Sigmoid colon (tissue), 7 donors: ENCODE results near the gene ADRA2B. TPM values are rescaled to one million over a fixed set of nuclear protein-coding genes. Genes with fewer than 3 reads are reported as not detected.

ENCODE experiments used
- DNase-seq: peaks from one replicate; pipeline ENCODE4 v3.0.0-alpha.2; 2019
- H3K27ac ChIP-seq, 4 donors: fragments of 200-600 bp; sonication (generic); one replicate each; pipeline ENCODE4 v1.5.1; 2016 to 2019; ENCODE audit warnings: mild to moderate bottlenecking in 1 of 4
- H3K27me3 ChIP-seq, 3 donors: fragments of 200-600 bp; sonication (generic); one replicate each; pipeline ENCODE4 v1.5.1; 2019; ENCODE audit warnings: mild to moderate bottlenecking in 1 of 3
- H3K36me3 ChIP-seq, 4 donors: fragments of 200-600 bp; sonication (generic); one replicate each; pipeline ENCODE4 v1.5.1; 2016 to 2019
- H3K4me1 ChIP-seq, 4 donors: fragments of 200-600 bp; sonication (generic); one replicate each; pipeline ENCODE4 v1.5.1; 2017 to 2019
- H3K4me3 ChIP-seq, 4 donors: fragments of 200-600 bp; sonication (generic); one replicate each; pipeline ENCODE4 v1.5.1; 2017 to 2019; ENCODE audit warnings: mild to moderate bottlenecking in 2 of 4, moderate library complexity in 1 of 4
- H3K9me3 ChIP-seq, 4 donors: fragments of 200-600 bp in 3 of 4; sonication (generic) in 3 of 4; one replicate each; pipeline versions ENCODE4 v1.5.1 to v1.6.1; 2013 to 2019
- EP300 ChIP-seq, 4 donors: sonication (generic); formaldehyde crosslinking; IDR thresholded peaks; one replicate each; pipeline ENCODE4 v1.6.1; 2017; ENCODE audit warnings: antibody characterized with exemption in 4 of 4
- POLR2A ChIP-seq, 2 donors: fragments of 450-650 bp; IDR thresholded peaks; one replicate each; pipeline ENCODE4 v1.6.1; 2016; ENCODE audit warnings: antibody characterized with exemption in 2 of 2, mild to moderate bottlenecking in 2 of 2, moderate library complexity in 2 of 2
- POLR2AphosphoS5 ChIP-seq, 4 donors: sonication (generic); formaldehyde crosslinking; IDR thresholded peaks; one replicate each; pipeline ENCODE4 v1.6.1; 2017; ENCODE audit warnings: antibody characterized with exemption in 4 of 4
- WGBS, 2 donors: extraction: QIAGEN DNeasy Blood & Tissue Kit; methylation state at CpG; one replicate each; pipeline ENCODE4 v1.1.7; 2013; 5-methylcytosine and 5-hydroxymethylcytosine counted together
- intact Hi-C: fragments of 100-400 bp; cut with DNase I; formaldehyde crosslinking; loops from one replicate; pipeline ENCODE4 v1.15.1; 2023
- polyA plus RNA-seq, 3 donors: library from polyadenylated mRNA; stranded (reverse); fragments of 200-250 nt; gene quantifications; one replicate each; pipeline ENCODE4 v1.2.3, GENCODE V29; 2013
- total RNA-seq, 4 donors: library from RNA; depleted of rRNA; stranded (reverse); fragments of >200 nt; gene quantifications; one replicate each; pipeline ENCODE4 v1.1.0, GENCODE V29; 2016
- TF ChIP-seq, protein P1 (sequence below), 4 experiments: fragments of 450-650 bp in 3 of 4; fragments of 200-600 bp in 1 of 4; IDR thresholded peaks; one replicate each; pipeline ENCODE4 v1.5.1; 2016 to 2019; ENCODE audit warnings: antibody characterized with exemption in 4 of 4, mild to moderate bottlenecking in 3 of 4, moderate library complexity in 2 of 4
- donor health status: healthy with polysubstance abuse.
- donor health status: Bipolar disorder and iron deficiency.
- donor health status: healthy.

ADRA2B gene
- total and polyA plus RNA-seq, 7 donors = under 0.01 to 1.4 (median 0.54) TPM; not detected in 1

DNA sequence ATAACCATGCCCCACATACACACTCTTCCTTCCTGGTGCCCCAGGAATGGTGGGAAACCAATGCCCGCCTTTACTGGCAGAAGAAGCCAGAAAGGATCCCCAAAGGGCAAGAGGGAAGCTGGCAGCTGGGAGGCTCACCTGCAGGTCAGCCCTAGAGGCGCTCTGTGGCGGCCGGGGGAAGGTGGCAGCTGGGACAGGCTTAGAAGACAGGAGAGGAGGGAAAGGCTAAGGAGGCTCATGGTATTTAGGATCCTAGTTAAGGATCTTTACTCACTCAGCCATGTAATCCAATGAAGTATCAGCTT, 23.8 kb downstream of the ADRA2B start:
- H3K4me1 ChIP-seq = no peaks in the 10 kb centered on the region
- H3K36me3 ChIP-seq = no peaks in the 10 kb centered on the region
- no peaks in the 10 kb centered on the region for H3K9me3 ChIP-seq
- intact Hi-C loops = no loop called here
- no peak overlapping the region for H3K4me3 ChIP-seq
- no peaks in the 10 kb centered on the region for H3K27me3 ChIP-seq
- no peak overlapping the region for H3K27ac ChIP-seq
- 95 to 96% methylated on average over 4 of the region's 4 CpGs for WGBS, 2 donors
- TF ChIP-seq POLR2A (IDR thresholded peaks at IDR 0.05) (no peak), POLR2AphosphoS5 (IDR thresholded peaks at IDR 0.05) (no peak), EP300 (IDR thresholded peaks at IDR 0.05) (no peak)
- peak; percentile 48 for DNase-seq

DNA sequence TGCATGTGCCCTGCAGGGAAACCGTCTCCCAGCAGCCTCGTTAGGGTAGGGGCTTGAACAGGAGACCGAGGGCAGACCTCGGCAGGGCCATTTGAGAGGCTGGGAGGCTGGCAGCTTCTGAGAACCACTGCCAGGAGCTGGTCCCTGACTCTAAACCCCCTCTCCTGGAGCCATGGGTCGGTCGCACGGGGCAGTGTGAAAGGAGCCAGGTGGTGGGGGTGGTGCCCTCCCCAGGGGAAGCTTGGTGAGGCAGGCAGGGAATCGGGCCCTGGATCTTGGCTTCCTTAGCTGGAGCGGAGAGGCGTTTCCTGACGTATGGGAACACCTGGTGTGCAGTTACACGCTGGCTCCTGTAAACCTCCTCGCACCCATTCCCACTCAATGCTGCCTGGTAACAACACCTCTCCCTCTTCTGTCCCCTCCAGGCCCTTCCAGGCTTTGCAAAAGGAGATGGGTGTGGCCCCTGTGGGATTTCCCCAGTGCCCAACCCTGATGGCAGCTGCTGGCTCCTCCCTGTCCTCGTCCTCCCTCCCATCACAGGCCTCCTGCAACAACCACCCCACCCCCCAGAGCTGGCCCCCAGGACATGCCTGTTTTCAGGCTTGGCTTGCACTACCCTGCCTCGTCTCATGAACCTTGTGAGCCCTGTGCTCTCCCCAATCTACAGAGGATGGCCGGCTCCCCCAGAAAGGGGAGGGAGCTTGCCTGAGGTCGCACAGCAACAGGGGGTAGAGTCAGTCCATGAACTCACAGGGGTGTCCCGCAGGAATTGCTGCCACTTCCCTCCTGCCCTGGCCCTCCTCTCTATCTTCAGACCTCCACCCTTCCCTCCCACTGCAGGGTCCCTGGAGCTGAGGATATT, 24.4 kb downstream of the ADRA2B start:
- Histone ChIP-seq H3K4me1 (no peaks in the 10 kb centered on the region), H3K36me3 (no peaks in the 10 kb centered on the region), H3K27ac (no peak overlapping the region), H3K4me3 (no peak overlapping the region), H3K9me3 (no peaks in the 10 kb centered on the region), H3K27me3 (no peaks in the 10 kb centered on the region)
- DNase-seq = no peak
- intact Hi-C loops = no loop called here
- no peak for TF ChIP-seq POLR2AphosphoS5 (IDR thresholded peaks at IDR 0.05)
- TF ChIP-seq POLR2A (IDR thresholded peaks at IDR 0.05) = no peak
- 33 to 66% methylated on average over 18 of the region's 18 CpGs for WGBS, 2 donors

DNA sequence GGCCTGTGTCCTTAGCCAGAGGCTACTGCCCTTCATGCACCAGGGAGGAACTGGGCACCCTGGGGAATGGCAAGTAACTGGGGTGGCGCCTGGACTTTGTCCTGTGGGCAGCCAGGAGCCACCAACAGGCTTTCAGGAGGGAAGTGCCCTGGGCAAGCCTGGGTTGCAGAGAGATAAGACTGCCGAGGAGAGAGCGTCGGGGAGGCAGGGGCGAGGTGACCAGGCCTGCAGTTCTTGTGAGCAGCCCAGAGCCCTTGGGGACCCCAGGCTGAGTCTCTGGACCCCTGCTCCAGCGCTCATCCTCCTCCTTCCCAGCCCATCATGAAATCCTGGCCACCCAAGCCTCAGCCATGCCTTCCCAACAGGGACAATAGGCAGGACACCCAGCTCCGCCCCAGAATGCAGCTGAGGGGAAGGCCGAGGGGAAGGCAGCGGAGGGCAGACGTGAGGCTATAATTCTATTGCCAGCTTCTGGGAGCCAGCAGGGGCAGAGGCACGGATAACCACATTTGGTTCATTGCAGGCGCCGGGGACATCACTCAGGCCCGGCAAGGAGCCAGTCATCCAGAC, 25.1 kb downstream of the ADRA2B start:
- DNase-seq = no peak
- Histone ChIP-seq H3K9me3 (no peaks in the 10 kb centered on the region), H3K4me1 (no peaks in the 10 kb centered on the region), H3K36me3 (no peaks in the 10 kb centered on the region), H3K27me3 (no peaks in the 10 kb centered on the region), H3K27ac (no peak overlapping the region), H3K4me3 (no peak overlapping the region)
- no peak for TF ChIP-seq POLR2AphosphoS5 (IDR thresholded peaks at IDR 0.05)
- TF ChIP-seq POLR2A (IDR thresholded peaks at IDR 0.05) = no peak
- no peak for TF ChIP-seq EP300 (IDR thresholded peaks at IDR 0.05)
- TF ChIP-seq, protein P1, sequence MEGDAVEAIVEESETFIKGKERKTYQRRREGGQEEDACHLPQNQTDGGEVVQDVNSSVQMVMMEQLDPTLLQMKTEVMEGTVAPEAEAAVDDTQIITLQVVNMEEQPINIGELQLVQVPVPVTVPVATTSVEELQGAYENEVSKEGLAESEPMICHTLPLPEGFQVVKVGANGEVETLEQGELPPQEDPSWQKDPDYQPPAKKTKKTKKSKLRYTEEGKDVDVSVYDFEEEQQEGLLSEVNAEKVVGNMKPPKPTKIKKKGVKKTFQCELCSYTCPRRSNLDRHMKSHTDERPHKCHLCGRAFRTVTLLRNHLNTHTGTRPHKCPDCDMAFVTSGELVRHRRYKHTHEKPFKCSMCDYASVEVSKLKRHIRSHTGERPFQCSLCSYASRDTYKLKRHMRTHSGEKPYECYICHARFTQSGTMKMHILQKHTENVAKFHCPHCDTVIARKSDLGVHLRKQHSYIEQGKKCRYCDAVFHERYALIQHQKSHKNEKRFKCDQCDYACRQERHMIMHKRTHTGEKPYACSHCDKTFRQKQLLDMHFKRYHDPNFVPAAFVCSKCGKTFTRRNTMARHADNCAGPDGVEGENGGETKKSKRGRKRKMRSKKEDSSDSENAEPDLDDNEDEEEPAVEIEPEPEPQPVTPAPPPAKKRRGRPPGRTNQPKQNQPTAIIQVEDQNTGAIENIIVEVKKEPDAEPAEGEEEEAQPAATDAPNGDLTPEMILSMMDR (IDR thresholded peaks at IDR 0.05) = no peak
- WGBS, 2 donors = 44 to 82% methylated on average over 14 of the region's 14 CpGs
- intact Hi-C loops = no loop called here

DNA sequence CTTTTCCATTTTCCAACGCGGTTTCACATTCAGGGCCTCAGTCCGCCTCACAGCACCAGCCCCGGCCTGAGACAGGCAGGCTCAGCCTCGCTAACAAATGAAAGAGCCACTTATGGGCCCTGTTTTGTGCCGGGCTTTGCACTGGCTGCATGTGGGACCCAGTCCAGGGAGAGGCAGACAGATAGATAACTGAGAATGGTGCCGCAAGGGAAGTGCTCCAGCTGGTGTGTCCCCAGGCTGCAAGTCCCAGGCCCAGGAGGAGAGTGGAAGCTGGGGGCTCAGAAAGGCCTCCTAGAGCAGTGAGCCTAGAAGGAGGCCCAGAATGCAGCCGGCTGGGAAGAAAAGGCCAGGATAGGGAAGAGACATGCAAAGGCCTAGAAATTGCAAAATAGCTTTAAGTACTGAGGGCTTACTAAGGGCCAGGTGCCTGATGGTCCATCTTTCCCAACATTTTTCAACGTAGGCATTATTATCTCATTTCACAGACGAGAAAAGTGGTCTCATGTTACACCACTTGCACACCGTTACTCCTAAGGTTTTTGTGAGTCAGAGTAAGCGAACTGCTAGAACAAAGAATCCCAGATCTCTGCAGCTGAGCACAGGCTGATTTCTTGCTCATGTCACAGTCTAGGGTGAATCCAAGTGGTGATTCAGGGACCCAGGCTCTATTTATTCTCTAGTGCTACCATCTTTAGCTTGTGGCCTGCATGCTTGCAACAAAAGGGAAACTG, 26.0 kb downstream of the ADRA2B start:
- TF ChIP-seq, protein P1 (IDR thresholded peaks at IDR 0.05) = no peak
- TF ChIP-seq POLR2AphosphoS5 (IDR thresholded peaks at IDR 0.05) (no peak), EP300 (IDR thresholded peaks at IDR 0.05) (no peak), POLR2A (IDR thresholded peaks at IDR 0.05) (no peak)
- Histone ChIP-seq H3K4me3 (no peak overlapping the region), H3K36me3 (no peaks in the 10 kb centered on the region), H3K27ac (no peak overlapping the region), H3K27me3 (no peaks in the 10 kb centered on the region), H3K4me1 (no peaks in the 10 kb centered on the region), H3K9me3 (no peaks in the 10 kb centered on the region)
- intact Hi-C loops = no loop called here
- no peak for DNase-seq
- 92 to 94% methylated on average over 12 of the region's 12 CpGs for WGBS, 2 donors

DNA sequence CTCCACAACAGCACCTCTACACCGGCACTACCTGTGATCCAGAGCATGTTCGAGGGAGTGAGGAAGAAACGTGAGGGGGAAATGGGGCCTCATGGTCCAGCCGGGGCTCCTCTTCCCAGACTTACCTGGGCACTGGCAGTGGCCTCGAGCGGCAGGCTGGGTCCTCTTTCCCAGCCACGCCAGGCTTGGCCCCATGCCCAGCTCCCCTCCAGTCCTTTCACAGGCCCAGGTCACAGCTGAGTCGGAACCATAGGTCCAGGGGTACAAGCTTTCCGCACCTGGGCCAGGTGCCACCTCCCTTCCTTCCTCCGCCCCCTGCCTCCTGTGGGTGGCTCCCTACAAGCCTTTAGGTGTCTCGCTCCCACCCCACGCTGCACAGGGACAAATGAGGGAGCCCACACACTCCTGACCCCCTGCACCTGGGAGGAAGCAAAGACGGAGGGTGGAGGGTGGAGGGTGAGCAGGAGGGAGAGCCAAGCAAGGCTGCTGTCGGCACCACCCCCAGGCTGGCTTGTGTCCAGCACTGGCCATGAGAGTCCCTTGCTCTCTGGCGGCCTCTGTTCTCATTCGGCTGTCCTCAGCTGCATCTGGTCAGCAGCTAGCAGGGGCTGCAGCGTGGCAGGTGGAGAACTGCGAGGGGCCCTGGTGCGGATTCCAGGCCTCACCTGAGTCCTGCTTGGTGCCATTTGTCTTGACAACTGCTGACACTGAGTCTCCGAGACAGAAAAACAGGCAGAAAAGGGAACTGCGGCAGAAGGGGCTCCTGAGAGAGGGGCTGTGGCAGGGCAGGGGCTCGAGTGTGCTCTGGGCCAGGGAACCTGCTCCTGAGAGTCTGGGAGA, 26.8 kb downstream of the ADRA2B start:
- no peak overlapping the region for H3K27ac ChIP-seq
- DNase-seq = peak; percentile 60
- H3K4me3 ChIP-seq = no peak overlapping the region
- intact Hi-C loops = no loop called here
- no peaks in the 10 kb centered on the region for H3K4me1 ChIP-seq
- 79 to 84% methylated on average over 22 of the region's 22 CpGs for WGBS, 2 donors
- TF ChIP-seq POLR2AphosphoS5 (IDR thresholded peaks at IDR 0.05) (no peak), POLR2A (IDR thresholded peaks at IDR 0.05) (no peak), EP300 (IDR thresholded peaks at IDR 0.05) (no peak)
- TF ChIP-seq, protein P1 (IDR thresholded peaks at IDR 0.05) = no peak
- H3K36me3 ChIP-seq = no peaks in the 10 kb centered on the region
- H3K27me3 ChIP-seq = no peaks in the 10 kb centered on the region
- no peaks in the 10 kb centered on the region for H3K9me3 ChIP-seq
